ENCODE results near the gene GPR17. TPM values are rescaled to one million over a fixed set of nuclear protein-coding genes. Genes with fewer than 3 reads are reported as not detected.

GPR17 gene
- polyA plus RNA-seq, 1 donor (not counting 4 experiments of a cell fraction or from before 2014, with no cell fraction given): not detected

DNA sequence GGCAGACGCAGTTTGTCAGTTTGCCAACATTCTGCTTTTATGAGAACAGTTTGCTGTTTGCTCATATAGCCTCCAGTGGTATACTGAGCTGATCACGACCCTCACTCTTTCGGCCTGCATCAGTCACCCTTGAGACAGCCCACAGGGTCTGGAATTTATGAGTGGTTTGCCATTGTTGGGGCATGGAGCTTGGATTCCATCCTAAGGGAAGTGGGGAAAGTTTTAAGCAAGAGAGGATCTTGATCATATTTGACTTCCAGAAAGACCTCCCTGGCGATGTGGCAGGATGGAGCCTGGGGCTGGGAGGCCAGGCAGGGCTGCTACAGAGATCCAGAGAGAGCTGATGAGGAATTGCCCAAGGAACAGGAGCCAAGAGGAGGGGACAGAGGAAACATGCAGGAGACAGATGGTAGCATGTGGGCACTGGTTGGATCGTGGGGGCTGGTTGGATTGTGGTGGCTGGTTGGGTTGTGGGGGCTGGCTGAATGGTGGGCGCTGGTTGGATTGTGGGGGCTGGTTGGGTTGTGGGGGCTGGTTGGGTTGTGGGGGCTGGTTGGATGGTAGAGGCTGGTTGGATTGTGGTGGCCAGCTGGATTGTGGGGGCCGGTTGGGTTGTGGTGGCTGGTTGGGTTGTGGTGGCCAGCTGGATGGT, 27.3 kb upstream of the GPR17 start:
- H3K27ac ChIP-seq (ENCODE audit: control insufficient read depth, insufficient read depth, low read length): no peak overlapping the region
- H3K4me1 ChIP-seq (ENCODE audit: control insufficient read depth, extremely low read depth, insufficient read depth, low read length): peaks cover 7% of the 10 kb centered on the region
- no peak overlapping the region for H3K4me3 ChIP-seq (ENCODE audit: control insufficient read depth in 2 of 3, extremely low read depth in 1 of 3, insufficient read depth in 2 of 3, low read depth in 1 of 3, low read length in 3 of 3)
- H3K9ac ChIP-seq (ENCODE audit: control insufficient read depth, extremely low read depth, insufficient read depth, low read length): no peak overlapping the region
- peaks cover 7% of the 10 kb centered on the region for H3K27me3 ChIP-seq (ENCODE audit: control insufficient read depth, extremely low read depth, insufficient read depth, low read length)
- dilution Hi-C loops (cut with MboI; ENCODE audit: extremely low pct_ligation_motif_present, low sequenced_read_pairs): no loop called here
- H4K20me1 ChIP-seq (ENCODE audit: control insufficient read depth, extremely low read depth, insufficient read depth, low read length): no peaks in the 10 kb centered on the region
- TF ChIP-seq EZH2 (IDR thresholded peaks at IDR 0.05; ENCODE audit: low read length): no peak
- TF ChIP-seq, protein P1, sequence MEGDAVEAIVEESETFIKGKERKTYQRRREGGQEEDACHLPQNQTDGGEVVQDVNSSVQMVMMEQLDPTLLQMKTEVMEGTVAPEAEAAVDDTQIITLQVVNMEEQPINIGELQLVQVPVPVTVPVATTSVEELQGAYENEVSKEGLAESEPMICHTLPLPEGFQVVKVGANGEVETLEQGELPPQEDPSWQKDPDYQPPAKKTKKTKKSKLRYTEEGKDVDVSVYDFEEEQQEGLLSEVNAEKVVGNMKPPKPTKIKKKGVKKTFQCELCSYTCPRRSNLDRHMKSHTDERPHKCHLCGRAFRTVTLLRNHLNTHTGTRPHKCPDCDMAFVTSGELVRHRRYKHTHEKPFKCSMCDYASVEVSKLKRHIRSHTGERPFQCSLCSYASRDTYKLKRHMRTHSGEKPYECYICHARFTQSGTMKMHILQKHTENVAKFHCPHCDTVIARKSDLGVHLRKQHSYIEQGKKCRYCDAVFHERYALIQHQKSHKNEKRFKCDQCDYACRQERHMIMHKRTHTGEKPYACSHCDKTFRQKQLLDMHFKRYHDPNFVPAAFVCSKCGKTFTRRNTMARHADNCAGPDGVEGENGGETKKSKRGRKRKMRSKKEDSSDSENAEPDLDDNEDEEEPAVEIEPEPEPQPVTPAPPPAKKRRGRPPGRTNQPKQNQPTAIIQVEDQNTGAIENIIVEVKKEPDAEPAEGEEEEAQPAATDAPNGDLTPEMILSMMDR (optimal IDR thresholded peaks at IDR 0.05 in 1 of 3, IDR thresholded peaks at IDR 0.05 in 1 of 3, conservative IDR thresholded peaks at IDR 0.05 in 1 of 3; ENCODE audit: extremely low read depth in 1 of 3, insufficient read depth in 2 of 3, low read length in 3 of 3): no peak
- no peak overlapping the region for H3K4me2 ChIP-seq (ENCODE audit: control insufficient read depth, extremely low read depth, insufficient read depth, low read depth, low read length)
- H3K79me2 ChIP-seq (ENCODE audit: control insufficient read depth, insufficient read depth, low read length): no peaks in the 10 kb centered on the region
- no peaks in the 10 kb centered on the region for H3K9me1 ChIP-seq (ENCODE audit: control insufficient read depth, extremely low read depth, insufficient read depth, low read length)
- no peaks in the 10 kb centered on the region for H3K36me3 ChIP-seq (ENCODE audit: control insufficient read depth in 2 of 2, extremely low read depth in 1 of 2, insufficient read depth in 2 of 2, low read length in 2 of 2)
- no peak for FAIRE-seq
- H2AFZ ChIP-seq (ENCODE audit: control insufficient read depth, low read length): no peak overlapping the region
- H3K9me3 ChIP-seq (ENCODE audit: control insufficient read depth, low read depth, low read length): no peaks in the 10 kb centered on the region
- no peak for DNase-seq (ENCODE audit: low read depth, low spot score)

DNA sequence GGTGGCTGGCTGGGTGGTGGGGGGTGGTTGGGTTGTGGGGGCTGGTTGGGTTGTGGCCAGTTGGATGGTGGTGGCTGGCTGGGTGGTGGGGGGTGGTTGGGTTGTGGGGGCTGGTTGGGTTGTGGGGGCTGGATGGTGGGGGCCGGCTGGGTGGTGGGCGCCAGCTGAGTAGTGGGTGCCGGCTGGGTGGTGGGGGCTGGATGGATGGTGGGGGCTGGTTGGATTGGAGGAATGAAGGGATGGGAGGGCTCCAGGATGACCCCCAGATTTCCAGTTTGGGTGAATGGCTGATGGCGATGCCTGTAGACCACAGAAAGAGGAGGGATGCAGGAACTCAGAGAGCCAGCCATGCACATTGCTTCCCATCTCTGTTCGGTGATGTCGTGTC, 26.8 kb upstream of the GPR17 start:
- Histone ChIP-seq H3K36me3 (ENCODE audit: control insufficient read depth in 2 of 2, extremely low read depth in 1 of 2, insufficient read depth in 2 of 2, low read length in 2 of 2) (no peaks in the 10 kb centered on the region), H3K4me1 (ENCODE audit: control insufficient read depth, extremely low read depth, insufficient read depth, low read length) (peaks cover 7% of the 10 kb centered on the region), H3K27me3 (ENCODE audit: control insufficient read depth, extremely low read depth, insufficient read depth, low read length) (peaks cover 7% of the 10 kb centered on the region), H3K4me2 (ENCODE audit: control insufficient read depth, extremely low read depth, insufficient read depth, low read depth, low read length) (no peak overlapping the region), H3K9me3 (ENCODE audit: control insufficient read depth, low read depth, low read length) (no peaks in the 10 kb centered on the region), H2AFZ (ENCODE audit: control insufficient read depth, low read length) (no peak overlapping the region), H3K4me3 (ENCODE audit: control insufficient read depth in 2 of 3, extremely low read depth in 1 of 3, insufficient read depth in 2 of 3, low read depth in 1 of 3, low read length in 3 of 3) (no peak overlapping the region), H4K20me1 (ENCODE audit: control insufficient read depth, extremely low read depth, insufficient read depth, low read length) (no peaks in the 10 kb centered on the region), H3K9ac (ENCODE audit: control insufficient read depth, extremely low read depth, insufficient read depth, low read length) (no peak overlapping the region), H3K27ac (ENCODE audit: control insufficient read depth, insufficient read depth, low read length) (no peak overlapping the region), H3K79me2 (ENCODE audit: control insufficient read depth, insufficient read depth, low read length) (no peaks in the 10 kb centered on the region), H3K9me1 (ENCODE audit: control insufficient read depth, extremely low read depth, insufficient read depth, low read length) (no peaks in the 10 kb centered on the region)
- dilution Hi-C loops (cut with MboI; ENCODE audit: extremely low pct_ligation_motif_present, low sequenced_read_pairs): no loop called here
- DNase-seq (ENCODE audit: low read depth, low spot score) (no peak), FAIRE-seq (no peak)
- no peak for TF ChIP-seq EZH2 (IDR thresholded peaks at IDR 0.05; ENCODE audit: low read length)
- TF ChIP-seq, protein P1 (optimal IDR thresholded peaks at IDR 0.05 in 1 of 3, IDR thresholded peaks at IDR 0.05 in 1 of 3, conservative IDR thresholded peaks at IDR 0.05 in 1 of 3; ENCODE audit: extremely low read depth in 1 of 3, insufficient read depth in 2 of 3, low read length in 3 of 3): no peak

All from keratinocyte (primary cell).